WTC11 (cell line): ENCODE data around the gene VIPR2. TPM values are rescaled to one million over a fixed set of nuclear protein-coding genes. Genes with fewer than 3 reads are reported as not detected.

Experiments used
- ATAC-seq: fragments of 200-7000 bp; cut with Tn5 transposase; 2 replicates; pipeline ENCODE4 v1.10.0; 2021; ENCODE audit warnings: mild to moderate bottlenecking, moderate library complexity
- CTCF ChIA-PET: fragments of 300-600 bp; sonication (Branson Sonifier 250); formaldehyde crosslinking; loops from one replicate; lab custom pipeline; 2021; ENCODE audit warnings: antibody characterized with exemption; lab: Charles Lee
- POLR2A ChIA-PET: fragments of 350-600 bp; sonication (Branson Sonifier 250); formaldehyde crosslinking; loops from one replicate; lab custom pipeline; 2021; ENCODE audit warnings: antibody characterized with exemption; lab: Charles Lee
- DNase-seq: peaks from one replicate; pipeline ENCODE4 v3.0.0; 2021; ENCODE audit warnings: low spot score
- H3K27ac Mint-ChIP-seq: 2 replicates; pipeline ENCODE4 v1.8.0; 2021; ENCODE audit warnings: mixed read lengths
- H3K27me3 Mint-ChIP-seq: 2 replicates; pipeline ENCODE4 v1.8.0; 2021; ENCODE audit warnings: low read depth, mild to moderate bottlenecking, moderate library complexity, mixed read lengths
- H3K36me3 Mint-ChIP-seq: 2 replicates; pipeline ENCODE4 v1.8.0; 2021; ENCODE audit warnings: mixed read lengths
- H3K4me1 Mint-ChIP-seq: 2 replicates; pipeline ENCODE4 v1.8.0; 2022; ENCODE audit warnings: mixed read lengths
- H3K4me3 Mint-ChIP-seq: 2 replicates; pipeline ENCODE4 v1.8.0; 2021; ENCODE audit warnings: mild to moderate bottlenecking, moderate library complexity, mixed read lengths
- H3K9me3 Mint-ChIP-seq: 2 replicates; pipeline ENCODE4 v1.8.0; 2021; ENCODE audit warnings: mixed read lengths
- AFF4 ChIP-seq: sonication (generic); formaldehyde crosslinking; IDR thresholded peaks from 2 replicates; pipeline ENCODE4 v1.8.1; 2023; ENCODE audit warnings: mild to moderate bottlenecking, missing genetic modification reagents, borderline replicate concordance
- CBFB ChIP-seq: sonication (generic); formaldehyde crosslinking; IDR thresholded peaks from 2 replicates; pipeline ENCODE4 v1.8.1; 2022; ENCODE audit warnings: mild to moderate bottlenecking, low read depth, missing genetic modification reagents
- ERG ChIP-seq: fragments of 250-450 bp; sonication (Bioruptor Pico); IDR thresholded peaks from 2 replicates; pipeline ENCODE4 v1.8.0; 2021; ENCODE audit warnings: mild to moderate bottlenecking
- ESRRA ChIP-seq: sonication (generic); formaldehyde crosslinking; IDR thresholded peaks from 2 replicates; pipeline ENCODE4 v1.8.1; 2022; ENCODE audit warnings: mild to moderate bottlenecking, missing genetic modification reagents, borderline replicate concordance
- GABPB1 ChIP-seq: sonication (generic); formaldehyde crosslinking; IDR thresholded peaks from 2 replicates; pipeline ENCODE4 v1.8.1; 2023; ENCODE audit warnings: mild to moderate bottlenecking, missing genetic modification reagents
- GRHL2 ChIP-seq: fragments of 250-450 bp; sonication (Bioruptor Pico); IDR thresholded peaks from 2 replicates; pipeline ENCODE4 v1.8.0; 2022; ENCODE audit warnings: mild to moderate bottlenecking, moderate library complexity; ENCODE audit not compliant: insufficient replicate concordance, severe bottlenecking
- JAZF1 ChIP-seq: fragments of 250-450 bp; sonication (Bioruptor Pico); IDR thresholded peaks from 2 replicates; pipeline ENCODE4 v1.9.0; 2021; ENCODE audit warnings: moderate library complexity, mild to moderate bottlenecking, inconsistent platforms
- OVOL2 ChIP-seq: fragments of 250-450 bp; sonication (Bioruptor Pico); IDR thresholded peaks from 2 replicates; pipeline ENCODE4 v1.9.0; 2021; ENCODE audit warnings: mild to moderate bottlenecking, borderline replicate concordance
- PRDM15 ChIP-seq: sonication (generic); formaldehyde crosslinking; IDR thresholded peaks from 2 replicates; pipeline ENCODE4 v1.8.0; 2022; ENCODE audit warnings: missing genetic modification reagents
- PRRX2 ChIP-seq: fragments of 250-450 bp; sonication (Bioruptor Pico); IDR thresholded peaks from 2 replicates; pipeline ENCODE4 v1.8.0; 2021; ENCODE audit warnings: mild to moderate bottlenecking
- SOX15 ChIP-seq: fragments of 250-450 bp; sonication (Bioruptor Pico); IDR thresholded peaks from 2 replicates; pipeline ENCODE4 v1.9.0; 2021; ENCODE audit warnings: mild to moderate bottlenecking
- TEAD4 ChIP-seq: sonication (generic); formaldehyde crosslinking; IDR thresholded peaks from 2 replicates; pipeline ENCODE4 v1.8.0; 2022; ENCODE audit warnings: mild to moderate bottlenecking, missing genetic modification reagents
- ZBTB43 ChIP-seq: sonication (generic); formaldehyde crosslinking; IDR thresholded peaks from 2 replicates; pipeline ENCODE4 v1.8.1; 2023; ENCODE audit warnings: mild to moderate bottlenecking, missing genetic modification reagents
- ZNF532 ChIP-seq: fragments of 250-450 bp; sonication (Bioruptor Pico); IDR thresholded peaks from 2 replicates; pipeline ENCODE4 v1.9.0; 2021; ENCODE audit warnings: mild to moderate bottlenecking, borderline replicate concordance
- total RNA-seq: library from RNA; stranded (reverse); gene quantifications from 3 replicates; pipeline ENCODE4 v1.2.3, GENCODE V29; 2021

The VIPR2 gene
- total RNA-seq, 1 experiment from 2014 or later = 7.5 TPM

- Mint-ChIP-seq H3K27ac (no peak overlapping the region), H3K27me3 (no peaks in the 10 kb centered on the region), H3K9me3 (peaks cover 23% of the 10 kb centered on the region), H3K4me1 (peaks cover 3% of the 10 kb centered on the region), H3K36me3 (peaks cover 16% of the 10 kb centered on the region), H3K4me3 (no peak overlapping the region)
- ChIA-PET CTCF (no interaction called here), POLR2A (interaction anchor here (0.5 kb wide), 1 partner anchor 597 kb away, joined by 3 read pairs; no protein-coding TSS in a partner anchor)
- TF ChIP-seq OVOL2 (CRISPR knock-in tag) (no peak), ZNF532 (no peak), TEAD4 (CRISPR knock-in tag) (no peak), PRRX2 (no peak), PRDM15 (no peak), GABPB1 (CRISPR knock-in tag) (no peak), ZBTB43 (CRISPR knock-in tag) (no peak), JAZF1 (CRISPR knock-in tag) (no peak), SOX15 (CRISPR knock-in tag) (no peak), CBFB (CRISPR knock-in tag) (no peak), ESRRA (CRISPR knock-in tag) (no peak), ERG (CRISPR knock-in tag) (no peak), GRHL2 (no peak), AFF4 (no peak)
- no peak for DNase-seq
- no peak for ATAC-seq
These were observed 102.0 kb downstream of the VIPR2 start for GRCh38 chr7:159042581-159043101.
